ENCODE results near the gene HEYL. TPM values are rescaled to one million over a fixed set of nuclear protein-coding genes. Genes with fewer than 3 reads are reported as not detected.

The HEYL gene
- total RNA-seq, 1 donor from 2014 or later = 21.2 TPM

GRCh38 chr1:39628807-39629350, 10.6 kb downstream of the HEYL start:
- no peak for DNase-seq
- TF ChIP-seq CTCF (IDR thresholded peaks at IDR 0.05; ENCODE audit: borderline replicate concordance) = no peak
- Histone ChIP-seq H3K9me3 (replicated peaks) (no peaks in the 10 kb centered on the region), H3K27me3 (ENCODE audit: low read depth) (peaks cover 9% of the 10 kb centered on the region), H3K27ac (replicated peaks) (no peak overlapping the region), H3K4me3 (no peak overlapping the region), H3K36me3 (peaks cover 36% of the 10 kb centered on the region), H3K4me1 (peaks cover 79% of the 10 kb centered on the region)
- intact Hi-C loops (cut with micrococcal nuclease) = no loop called here

- peaks cover 29% of the 10 kb centered on the region for H3K36me3 ChIP-seq
- H3K4me3 ChIP-seq = peak overlapping the region; percentile 4
- H3K9me3 ChIP-seq (replicated peaks) = no peaks in the 10 kb centered on the region
- no peaks in the 10 kb centered on the region for H3K27me3 ChIP-seq (ENCODE audit: low read depth)
- peak overlapping the region; percentile 85 for H3K27ac ChIP-seq (replicated peaks)
- TF ChIP-seq CTCF (IDR thresholded peaks at IDR 0.05; ENCODE audit: borderline replicate concordance) = no peak
- no peak for DNase-seq
- H3K4me1 ChIP-seq = peaks cover 79% of the 10 kb centered on the region
- intact Hi-C loops (cut with micrococcal nuclease) = no loop called here
These were observed 12.8 kb downstream of the HEYL start for GRCh38 chr1:39626646-39627045.

GRCh38 chr1:39625462-39626273, 13.8 kb downstream of the HEYL start:
- H3K9me3 ChIP-seq (replicated peaks) = no peaks in the 10 kb centered on the region
- H3K4me3 ChIP-seq = peak overlapping the region; percentile 4
- no peak for TF ChIP-seq CTCF (IDR thresholded peaks at IDR 0.05; ENCODE audit: borderline replicate concordance)
- intact Hi-C loops (cut with micrococcal nuclease) = no loop called here
- peak; percentile 90 for DNase-seq
- peak overlapping the region; percentile 85 for H3K27ac ChIP-seq (replicated peaks)
- H3K27me3 ChIP-seq (ENCODE audit: low read depth) = no peaks in the 10 kb centered on the region
- peaks cover 19% of the 10 kb centered on the region for H3K36me3 ChIP-seq
- peaks cover 80% of the 10 kb centered on the region for H3K4me1 ChIP-seq

- Histone ChIP-seq H3K27ac (replicated peaks) (peak overlapping the region; percentile 85), H3K36me3 (peaks cover 14% of the 10 kb centered on the region), H3K27me3 (ENCODE audit: low read depth) (no peaks in the 10 kb centered on the region), H3K9me3 (replicated peaks) (no peaks in the 10 kb centered on the region), H3K4me3 (no peak overlapping the region), H3K4me1 (peaks cover 76% of the 10 kb centered on the region)
- no peak for TF ChIP-seq CTCF (IDR thresholded peaks at IDR 0.05; ENCODE audit: borderline replicate concordance)
- DNase-seq = no peak
- intact Hi-C loops (cut with micrococcal nuclease) = no loop called here
These were observed 14.4 kb downstream of the HEYL start for GRCh38 chr1:39625009-39625408.

GRCh38 chr1:39623053-39623452, 16.4 kb downstream of the HEYL start:
- intact Hi-C loops (cut with micrococcal nuclease) = no loop called here

More at GRCh38 chr1:39623053-39623452, 16.4 kb downstream of the HEYL start:
- no peak overlapping the region for H3K4me3 ChIP-seq
- H3K27me3 ChIP-seq (ENCODE audit: low read depth) = no peaks in the 10 kb centered on the region
- no peaks in the 10 kb centered on the region for H3K9me3 ChIP-seq (replicated peaks)
- peak; percentile 79 for DNase-seq
- peak overlapping the region; percentile 85 for H3K27ac ChIP-seq (replicated peaks)
- H3K4me1 ChIP-seq = peaks cover 73% of the 10 kb centered on the region
- H3K36me3 ChIP-seq = no peaks in the 10 kb centered on the region
- peak; percentile 40 for TF ChIP-seq CTCF (IDR thresholded peaks at IDR 0.05; ENCODE audit: borderline replicate concordance)

Measured in left ventricle myocardium inferior (tissue), 1 donor.